ENCODE measurements around the gene SIGLEC14.

DNA sequence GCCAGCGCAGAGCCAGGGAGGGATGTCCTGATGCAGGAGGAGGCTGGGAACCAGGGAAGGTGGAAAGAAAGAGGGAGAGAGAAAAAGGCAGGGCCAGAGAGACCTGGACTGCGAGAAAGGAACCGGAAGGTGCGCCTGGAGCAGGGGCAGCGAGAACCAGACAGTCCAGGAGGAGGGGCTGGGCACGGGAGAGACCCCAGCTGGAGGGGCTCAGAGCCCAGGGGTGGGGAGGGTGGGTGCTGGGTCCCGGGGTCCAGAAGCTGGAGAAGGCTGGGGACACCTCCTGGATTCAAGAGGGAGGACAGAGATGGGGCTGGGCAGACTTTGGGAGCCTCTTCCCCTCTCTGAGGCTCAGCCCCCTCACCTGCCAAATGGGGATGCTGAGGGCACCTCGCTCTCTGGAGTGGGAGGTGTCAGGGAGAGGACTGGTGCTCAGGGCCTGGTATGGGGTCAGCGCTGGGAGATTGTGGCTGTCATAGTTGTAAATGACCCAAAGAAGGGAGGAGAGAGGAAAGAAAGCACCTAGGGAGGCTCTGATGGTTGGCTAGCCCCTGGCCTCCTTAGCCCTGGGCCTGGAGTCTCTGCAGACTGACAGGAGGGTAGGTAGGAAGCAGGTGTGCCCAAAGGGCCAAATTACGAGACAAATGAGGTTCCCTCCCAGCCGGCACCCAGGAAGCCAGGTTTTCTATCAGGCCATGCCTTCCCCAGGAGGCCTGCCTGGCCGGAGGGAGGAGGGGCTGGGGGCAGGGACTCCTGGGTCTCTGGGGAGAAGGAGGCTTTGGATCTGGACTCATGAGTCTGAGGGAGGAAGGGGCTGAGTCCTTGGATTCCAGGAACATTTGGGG lies 45.2 kb upstream of the SIGLEC14 start:
- no peak for TF ChIP-seq POLR2A (IDR thresholded peaks at IDR 0.05)
- TF ChIP-seq, protein P1, sequence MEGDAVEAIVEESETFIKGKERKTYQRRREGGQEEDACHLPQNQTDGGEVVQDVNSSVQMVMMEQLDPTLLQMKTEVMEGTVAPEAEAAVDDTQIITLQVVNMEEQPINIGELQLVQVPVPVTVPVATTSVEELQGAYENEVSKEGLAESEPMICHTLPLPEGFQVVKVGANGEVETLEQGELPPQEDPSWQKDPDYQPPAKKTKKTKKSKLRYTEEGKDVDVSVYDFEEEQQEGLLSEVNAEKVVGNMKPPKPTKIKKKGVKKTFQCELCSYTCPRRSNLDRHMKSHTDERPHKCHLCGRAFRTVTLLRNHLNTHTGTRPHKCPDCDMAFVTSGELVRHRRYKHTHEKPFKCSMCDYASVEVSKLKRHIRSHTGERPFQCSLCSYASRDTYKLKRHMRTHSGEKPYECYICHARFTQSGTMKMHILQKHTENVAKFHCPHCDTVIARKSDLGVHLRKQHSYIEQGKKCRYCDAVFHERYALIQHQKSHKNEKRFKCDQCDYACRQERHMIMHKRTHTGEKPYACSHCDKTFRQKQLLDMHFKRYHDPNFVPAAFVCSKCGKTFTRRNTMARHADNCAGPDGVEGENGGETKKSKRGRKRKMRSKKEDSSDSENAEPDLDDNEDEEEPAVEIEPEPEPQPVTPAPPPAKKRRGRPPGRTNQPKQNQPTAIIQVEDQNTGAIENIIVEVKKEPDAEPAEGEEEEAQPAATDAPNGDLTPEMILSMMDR (IDR thresholded peaks at IDR 0.05) = no peak
